WTC11 (cell line): ENCODE measurements around the gene WHAMM. TPM values are rescaled to one million over a fixed set of nuclear protein-coding genes. Genes with fewer than 3 reads are reported as not detected.

Experiments used
- ATAC-seq: fragments of 200-7000 bp; cut with Tn5 transposase; 2 replicates; pipeline ENCODE4 v1.10.0; 2021; ENCODE audit warnings: mild to moderate bottlenecking, moderate library complexity
- CTCF ChIA-PET: fragments of 300-600 bp; sonication (Branson Sonifier 250); formaldehyde crosslinking; loops from one replicate; lab custom pipeline; 2021; ENCODE audit warnings: antibody characterized with exemption; lab: Charles Lee
- POLR2A ChIA-PET: fragments of 350-600 bp; sonication (Branson Sonifier 250); formaldehyde crosslinking; loops from one replicate; lab custom pipeline; 2021; ENCODE audit warnings: antibody characterized with exemption; lab: Charles Lee
- DNase-seq: peaks from one replicate; pipeline ENCODE4 v3.0.0; 2021; ENCODE audit warnings: low spot score
- H3K27ac Mint-ChIP-seq: 2 replicates; pipeline ENCODE4 v1.8.0; 2021; ENCODE audit warnings: mixed read lengths
- H3K27me3 Mint-ChIP-seq: 2 replicates; pipeline ENCODE4 v1.8.0; 2021; ENCODE audit warnings: low read depth, mild to moderate bottlenecking, moderate library complexity, mixed read lengths
- H3K36me3 Mint-ChIP-seq: 2 replicates; pipeline ENCODE4 v1.8.0; 2021; ENCODE audit warnings: mixed read lengths
- H3K4me1 Mint-ChIP-seq: 2 replicates; pipeline ENCODE4 v1.8.0; 2022; ENCODE audit warnings: mixed read lengths
- H3K4me3 Mint-ChIP-seq: 2 replicates; pipeline ENCODE4 v1.8.0; 2021; ENCODE audit warnings: mild to moderate bottlenecking, moderate library complexity, mixed read lengths
- H3K9me3 Mint-ChIP-seq: 2 replicates; pipeline ENCODE4 v1.8.0; 2021; ENCODE audit warnings: mixed read lengths
- CBFB ChIP-seq: sonication (generic); formaldehyde crosslinking; IDR thresholded peaks from 2 replicates; pipeline ENCODE4 v1.8.1; 2022; ENCODE audit warnings: mild to moderate bottlenecking, low read depth, missing genetic modification reagents
- EMX1 ChIP-seq: fragments of 250-450 bp; sonication (Bioruptor Pico); IDR thresholded peaks from 2 replicates; pipeline ENCODE4 v1.8.0; 2021; ENCODE audit warnings: mild to moderate bottlenecking
- FOXJ3 ChIP-seq: sonication (generic); formaldehyde crosslinking; IDR thresholded peaks from 2 replicates; pipeline ENCODE4 v1.9.0; 2021; ENCODE audit warnings: missing genetic modification reagents, mild to moderate bottlenecking, borderline replicate concordance
- FOXK1 ChIP-seq: sonication (generic); formaldehyde crosslinking; IDR thresholded peaks from 2 replicates; pipeline ENCODE4 v1.8.0; 2022; ENCODE audit warnings: mild to moderate bottlenecking, moderate library complexity, missing genetic modification reagents
- JAZF1 ChIP-seq: fragments of 250-450 bp; sonication (Bioruptor Pico); IDR thresholded peaks from 2 replicates; pipeline ENCODE4 v1.9.0; 2021; ENCODE audit warnings: moderate library complexity, mild to moderate bottlenecking, inconsistent platforms
- MYBL2 ChIP-seq: sonication (generic); formaldehyde crosslinking; IDR thresholded peaks from 2 replicates; pipeline ENCODE4 v1.8.1; 2023; ENCODE audit warnings: mild to moderate bottlenecking, moderate library complexity, missing genetic modification reagents
- NFYB ChIP-seq: sonication (generic); formaldehyde crosslinking; conservative IDR thresholded peaks from 2 replicates; pipeline ENCODE4 v1.8.0; 2022; ENCODE audit warnings: low read depth, missing genetic modification reagents
- RELA ChIP-seq: sonication (generic); formaldehyde crosslinking; IDR thresholded peaks from 2 replicates; pipeline ENCODE4 v1.8.1; 2022; ENCODE audit warnings: missing genetic modification reagents, mild to moderate bottlenecking, borderline replicate concordance
- TEAD4 ChIP-seq: sonication (generic); formaldehyde crosslinking; IDR thresholded peaks from 2 replicates; pipeline ENCODE4 v1.8.0; 2022; ENCODE audit warnings: mild to moderate bottlenecking, missing genetic modification reagents
- TP53 ChIP-seq: sonication (generic); formaldehyde crosslinking; IDR thresholded peaks from 2 replicates; pipeline ENCODE4 v1.8.1; 2023; ENCODE audit warnings: mild to moderate bottlenecking, missing genetic modification reagents
- ZNF121 ChIP-seq: sonication (generic); formaldehyde crosslinking; IDR thresholded peaks from 2 replicates; pipeline ENCODE4 v1.8.0; 2023; ENCODE audit warnings: missing genetic modification reagents
- ZNF219 ChIP-seq: sonication (generic); formaldehyde crosslinking; IDR thresholded peaks from 2 replicates; pipeline ENCODE4 v1.8.0; 2023; ENCODE audit warnings: missing genetic modification reagents, mild to moderate bottlenecking, borderline replicate concordance
- ZNF317 ChIP-seq: sonication (generic); formaldehyde crosslinking; IDR thresholded peaks from 2 replicates; pipeline ENCODE4 v1.8.1; 2023; ENCODE audit warnings: low read depth, mild to moderate bottlenecking, moderate library complexity, missing genetic modification reagents, borderline replicate concordance
- ZNF396 ChIP-seq: fragments of 250-450 bp; sonication (Bioruptor Pico); IDR thresholded peaks from 2 replicates; pipeline ENCODE4 v1.8.0; 2021; ENCODE audit warnings: mild to moderate bottlenecking, moderate library complexity, borderline replicate concordance
- total RNA-seq: library from RNA; stranded (reverse); gene quantifications from 3 replicates; pipeline ENCODE4 v1.2.3, GENCODE V29; 2021
- TF ChIP-seq, protein P1 (sequence below): sonication (generic); formaldehyde crosslinking; IDR thresholded peaks from 2 replicates; pipeline ENCODE4 v1.8.0; 2022; ENCODE audit warnings: missing genetic modification reagents
- TF ChIP-seq, protein P2 (sequence below): sonication (generic); formaldehyde crosslinking; IDR thresholded peaks from 2 replicates; pipeline ENCODE4 v1.8.0; 2023; ENCODE audit warnings: mild to moderate bottlenecking, missing genetic modification reagents
- TF ChIP-seq, protein P3 (sequence below): sonication (generic); formaldehyde crosslinking; IDR thresholded peaks from 2 replicates; pipeline ENCODE4 v1.8.1; 2022; ENCODE audit warnings: low read depth, missing genetic modification reagents, borderline replicate concordance
- TF ChIP-seq, protein P4 (sequence below): fragments of 250-450 bp; sonication (Bioruptor Pico); IDR thresholded peaks from 2 replicates; pipeline ENCODE4 v1.9.0; 2021; ENCODE audit warnings: moderate library complexity, mild to moderate bottlenecking, inconsistent platforms, borderline replicate concordance

Gene WHAMM
- total RNA-seq, 1 experiment from 2014 or later: 3.2 TPM

DNA sequence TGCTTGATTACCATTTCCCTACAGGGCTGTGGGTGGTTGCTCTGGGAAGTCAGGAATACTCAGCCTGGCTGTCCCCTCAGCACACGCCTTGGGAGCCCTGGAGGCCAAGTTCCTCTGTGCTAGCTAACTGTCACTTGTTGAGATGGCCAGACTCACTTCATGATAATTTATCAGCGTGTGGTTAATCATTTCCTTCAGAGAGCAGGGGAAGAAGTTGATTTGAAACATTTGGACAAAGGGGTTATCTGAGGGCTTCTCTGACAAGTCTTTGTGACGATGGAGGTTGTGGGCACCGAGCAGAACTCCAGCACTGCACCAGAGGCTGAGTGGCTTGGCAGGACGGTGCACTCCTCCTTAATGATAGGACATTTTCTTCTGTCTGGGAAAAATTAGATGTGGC lies 61.9 kb downstream of the WHAMM start (continued):
- TF ChIP-seq TP53 (CRISPR knock-in tag): no peak
- TF ChIP-seq EMX1 (CRISPR knock-in tag): no peak
- no peak for TF ChIP-seq NFYB
- no peak for TF ChIP-seq ZNF396 (CRISPR knock-in tag)
- TF ChIP-seq, protein P1, sequence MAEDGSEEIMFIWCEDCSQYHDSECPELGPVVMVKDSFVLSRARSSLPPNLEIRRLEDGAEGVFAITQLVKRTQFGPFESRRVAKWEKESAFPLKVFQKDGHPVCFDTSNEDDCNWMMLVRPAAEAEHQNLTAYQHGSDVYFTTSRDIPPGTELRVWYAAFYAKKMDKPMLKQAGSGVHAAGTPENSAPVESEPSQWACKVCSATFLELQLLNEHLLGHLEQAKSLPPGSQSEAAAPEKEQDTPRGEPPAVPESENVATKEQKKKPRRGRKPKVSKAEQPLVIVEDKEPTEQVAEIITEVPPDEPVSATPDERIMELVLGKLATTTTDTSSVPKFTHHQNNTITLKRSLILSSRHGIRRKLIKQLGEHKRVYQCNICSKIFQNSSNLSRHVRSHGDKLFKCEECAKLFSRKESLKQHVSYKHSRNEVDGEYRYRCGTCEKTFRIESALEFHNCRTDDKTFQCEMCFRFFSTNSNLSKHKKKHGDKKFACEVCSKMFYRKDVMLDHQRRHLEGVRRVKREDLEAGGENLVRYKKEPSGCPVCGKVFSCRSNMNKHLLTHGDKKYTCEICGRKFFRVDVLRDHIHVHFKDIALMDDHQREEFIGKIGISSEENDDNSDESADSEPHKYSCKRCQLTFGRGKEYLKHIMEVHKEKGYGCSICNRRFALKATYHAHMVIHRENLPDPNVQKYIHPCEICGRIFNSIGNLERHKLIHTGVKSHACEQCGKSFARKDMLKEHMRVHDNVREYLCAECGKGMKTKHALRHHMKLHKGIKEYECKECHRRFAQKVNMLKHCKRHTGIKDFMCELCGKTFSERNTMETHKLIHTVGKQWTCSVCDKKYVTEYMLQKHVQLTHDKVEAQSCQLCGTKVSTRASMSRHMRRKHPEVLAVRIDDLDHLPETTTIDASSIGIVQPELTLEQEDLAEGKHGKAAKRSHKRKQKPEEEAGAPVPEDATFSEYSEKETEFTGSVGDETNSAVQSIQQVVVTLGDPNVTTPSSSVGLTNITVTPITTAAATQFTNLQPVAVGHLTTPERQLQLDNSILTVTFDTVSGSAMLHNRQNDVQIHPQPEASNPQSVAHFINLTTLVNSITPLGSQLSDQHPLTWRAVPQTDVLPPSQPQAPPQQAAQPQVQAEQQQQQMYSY (CRISPR knock-in tag): no peak
- TF ChIP-seq ZNF219 (CRISPR knock-in tag): no peak
- TF ChIP-seq, protein P2, sequence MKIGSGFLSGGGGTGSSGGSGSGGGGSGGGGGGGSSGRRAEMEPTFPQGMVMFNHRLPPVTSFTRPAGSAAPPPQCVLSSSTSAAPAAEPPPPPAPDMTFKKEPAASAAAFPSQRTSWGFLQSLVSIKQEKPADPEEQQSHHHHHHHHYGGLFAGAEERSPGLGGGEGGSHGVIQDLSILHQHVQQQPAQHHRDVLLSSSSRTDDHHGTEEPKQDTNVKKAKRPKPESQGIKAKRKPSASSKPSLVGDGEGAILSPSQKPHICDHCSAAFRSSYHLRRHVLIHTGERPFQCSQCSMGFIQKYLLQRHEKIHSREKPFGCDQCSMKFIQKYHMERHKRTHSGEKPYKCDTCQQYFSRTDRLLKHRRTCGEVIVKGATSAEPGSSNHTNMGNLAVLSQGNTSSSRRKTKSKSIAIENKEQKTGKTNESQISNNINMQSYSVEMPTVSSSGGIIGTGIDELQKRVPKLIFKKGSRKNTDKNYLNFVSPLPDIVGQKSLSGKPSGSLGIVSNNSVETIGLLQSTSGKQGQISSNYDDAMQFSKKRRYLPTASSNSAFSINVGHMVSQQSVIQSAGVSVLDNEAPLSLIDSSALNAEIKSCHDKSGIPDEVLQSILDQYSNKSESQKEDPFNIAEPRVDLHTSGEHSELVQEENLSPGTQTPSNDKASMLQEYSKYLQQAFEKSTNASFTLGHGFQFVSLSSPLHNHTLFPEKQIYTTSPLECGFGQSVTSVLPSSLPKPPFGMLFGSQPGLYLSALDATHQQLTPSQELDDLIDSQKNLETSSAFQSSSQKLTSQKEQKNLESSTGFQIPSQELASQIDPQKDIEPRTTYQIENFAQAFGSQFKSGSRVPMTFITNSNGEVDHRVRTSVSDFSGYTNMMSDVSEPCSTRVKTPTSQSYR: no peak
- TF ChIP-seq TEAD4: no peak
- TF ChIP-seq FOXJ3 (CRISPR knock-in tag): no peak

DNA sequence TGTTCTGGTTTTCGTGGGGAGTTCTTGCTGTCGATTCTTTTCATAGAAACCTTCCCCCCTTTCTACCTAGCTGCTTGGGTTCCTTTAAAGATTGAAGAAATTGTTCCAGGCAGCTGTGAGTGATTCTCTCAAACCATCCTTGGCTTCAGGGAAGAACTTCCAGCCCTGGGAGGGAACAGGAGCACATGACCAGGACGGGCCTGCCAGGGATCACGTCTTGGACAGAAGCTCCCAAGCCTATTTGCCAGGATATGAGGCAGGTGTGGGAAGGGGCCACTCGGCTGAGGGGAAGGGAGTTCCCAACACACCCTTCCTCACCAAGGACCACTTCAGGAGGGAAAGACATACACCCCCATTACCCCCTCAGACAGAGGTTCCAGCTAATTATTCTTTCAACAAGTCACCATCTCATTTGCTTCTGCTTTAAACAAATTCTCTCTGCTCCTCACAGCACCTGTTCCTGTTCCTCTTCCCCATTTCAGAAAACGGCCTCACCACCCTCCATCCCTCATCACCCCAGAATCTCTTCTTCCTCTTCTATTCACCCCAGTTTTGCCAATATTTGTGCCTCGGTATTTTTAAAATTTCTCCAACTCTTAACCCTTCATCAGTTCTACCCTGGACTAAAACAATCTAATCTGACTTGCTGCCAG lies 62.5 kb downstream of the WHAMM start:
- Mint-ChIP-seq H3K9me3 (no peaks in the 10 kb centered on the region), H3K4me1 (peaks cover 7% of the 10 kb centered on the region), H3K27me3 (no peaks in the 10 kb centered on the region), H3K4me3 (no peak overlapping the region), H3K36me3 (no peaks in the 10 kb centered on the region), H3K27ac (no peak overlapping the region)
- POLR2A ChIA-PET: interaction anchor here (0.6 kb wide), 1 partner anchor 21 kb away, joined by 6 read pairs; no protein-coding TSS in a partner anchor
- no peak for ATAC-seq
- CTCF ChIA-PET: no interaction called here
- DNase-seq: no peak
- TF ChIP-seq ZNF396 (CRISPR knock-in tag) (no peak), JAZF1 (CRISPR knock-in tag) (no peak), CBFB (CRISPR knock-in tag) (no peak), FOXK1 (CRISPR knock-in tag) (no peak), ZNF219 (CRISPR knock-in tag) (no peak), MYBL2 (CRISPR knock-in tag) (no peak), ZNF121 (CRISPR knock-in tag) (no peak), TP53 (CRISPR knock-in tag) (no peak), ZNF317 (CRISPR knock-in tag) (no peak), RELA (CRISPR knock-in tag) (no peak)
- TF ChIP-seq, protein P3, sequence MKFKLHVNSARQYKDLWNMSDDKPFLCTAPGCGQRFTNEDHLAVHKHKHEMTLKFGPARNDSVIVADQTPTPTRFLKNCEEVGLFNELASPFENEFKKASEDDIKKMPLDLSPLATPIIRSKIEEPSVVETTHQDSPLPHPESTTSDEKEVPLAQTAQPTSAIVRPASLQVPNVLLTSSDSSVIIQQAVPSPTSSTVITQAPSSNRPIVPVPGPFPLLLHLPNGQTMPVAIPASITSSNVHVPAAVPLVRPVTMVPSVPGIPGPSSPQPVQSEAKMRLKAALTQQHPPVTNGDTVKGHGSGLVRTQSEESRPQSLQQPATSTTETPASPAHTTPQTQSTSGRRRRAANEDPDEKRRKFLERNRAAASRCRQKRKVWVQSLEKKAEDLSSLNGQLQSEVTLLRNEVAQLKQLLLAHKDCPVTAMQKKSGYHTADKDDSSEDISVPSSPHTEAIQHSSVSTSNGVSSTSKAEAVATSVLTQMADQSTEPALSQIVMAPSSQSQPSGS (CRISPR knock-in tag): no peak
- TF ChIP-seq, protein P4, sequence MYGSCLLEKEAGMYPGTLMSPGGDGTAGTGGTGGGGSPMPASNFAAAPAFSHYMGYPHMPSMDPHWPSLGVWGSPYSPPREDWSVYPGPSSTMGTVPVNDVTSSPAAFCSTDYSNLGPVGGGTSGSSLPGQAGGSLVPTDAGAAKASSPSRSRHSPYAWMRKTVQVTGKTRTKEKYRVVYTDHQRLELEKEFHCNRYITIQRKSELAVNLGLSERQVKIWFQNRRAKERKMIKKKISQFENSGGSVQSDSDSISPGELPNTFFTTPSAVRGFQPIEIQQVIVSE (CRISPR knock-in tag): no peak
